ENCODE results near the gene SLC38A8. TPM values are rescaled to one million over a fixed set of nuclear protein-coding genes. Genes with fewer than 3 reads are reported as not detected.

The SLC38A8 gene
- total RNA-seq, 2 donors from 2014 or later = not detected

GRCh38 chr16:83978401-83978904 is 64.1 kb downstream of the SLC38A8 start:
- H3K27me3 ChIP-seq = no peaks in the 10 kb centered on the region
- H3K9me3 ChIP-seq = peaks cover 0 to 9% of the 10 kb centered on the region in 2 donors
- H3K4me3 ChIP-seq = no peak overlapping the region
- TF ChIP-seq CTCF (IDR thresholded peaks at IDR 0.05) = no peak
- peaks cover 0 to 4% of the 10 kb centered on the region in 2 donors for H3K4me1 ChIP-seq
- no peak for DNase-seq (ENCODE audit: low spot score)
- H3K27ac ChIP-seq = no peak overlapping the region
- no peaks in the 10 kb centered on the region for H3K36me3 ChIP-seq

GRCh38 chr16:83977056-83977815 is 65.4 kb downstream of the SLC38A8 start:
- DNase-seq (ENCODE audit: low spot score) = no peak
- TF ChIP-seq CTCF (IDR thresholded peaks at IDR 0.05) = no peak
- no peak overlapping the region for H3K27ac ChIP-seq
- H3K4me1 ChIP-seq = no peaks in the 10 kb centered on the region
- H3K36me3 ChIP-seq = no peaks in the 10 kb centered on the region
- H3K9me3 ChIP-seq = peaks cover 0 to 9% of the 10 kb centered on the region in 2 donors
- H3K4me3 ChIP-seq = no peak overlapping the region
- no peaks in the 10 kb centered on the region for H3K27me3 ChIP-seq

GRCh38 chr16:83975590-83976260 is 66.9 kb downstream of the SLC38A8 start:
- no peak for DNase-seq (ENCODE audit: low spot score)
- Histone ChIP-seq H3K4me1 (no peaks in the 10 kb centered on the region), H3K36me3 (no peaks in the 10 kb centered on the region), H3K27ac (no peak overlapping the region), H3K9me3 (peaks cover 0 to 9% of the 10 kb centered on the region in 2 donors), H3K4me3 (no peak overlapping the region), H3K27me3 (no peaks in the 10 kb centered on the region)
- no peak for TF ChIP-seq CTCF (IDR thresholded peaks at IDR 0.05)

GRCh38 chr16:83974475-83974874 is 68.1 kb downstream of the SLC38A8 start:
- no peak for TF ChIP-seq CTCF (IDR thresholded peaks at IDR 0.05)
- DNase-seq (ENCODE audit: low spot score) = no peak
- no peak overlapping the region for H3K27ac ChIP-seq
- peaks cover 0 to 9% of the 10 kb centered on the region in 2 donors for H3K9me3 ChIP-seq
- H3K4me3 ChIP-seq = no peak overlapping the region
- H3K4me1 ChIP-seq = no peaks in the 10 kb centered on the region
- no peaks in the 10 kb centered on the region for H3K36me3 ChIP-seq
- H3K27me3 ChIP-seq = no peaks in the 10 kb centered on the region

GRCh38 chr16:83973581-83974385 is 68.8 kb downstream of the SLC38A8 start:
- no peaks in the 10 kb centered on the region for H3K36me3 ChIP-seq
- H3K9me3 ChIP-seq = peaks cover 0 to 9% of the 10 kb centered on the region in 2 donors
- no peaks in the 10 kb centered on the region for H3K27me3 ChIP-seq
- no peak for DNase-seq (ENCODE audit: low spot score)
- H3K4me1 ChIP-seq = no peaks in the 10 kb centered on the region
- no peak overlapping the region for H3K4me3 ChIP-seq
- no peak for TF ChIP-seq CTCF (IDR thresholded peaks at IDR 0.05)
- no peak overlapping the region for H3K27ac ChIP-seq

Measured in right atrium auricular region (tissue), 2 donors.